ENCODE measurements around the gene OR51B5.
"Not testable (repeated sequence)": the region's sequence is repeated elsewhere in the genome, so short reads cannot be mapped to it uniquely, and the experiment has no call there.

Gene OR51B5

DNA sequence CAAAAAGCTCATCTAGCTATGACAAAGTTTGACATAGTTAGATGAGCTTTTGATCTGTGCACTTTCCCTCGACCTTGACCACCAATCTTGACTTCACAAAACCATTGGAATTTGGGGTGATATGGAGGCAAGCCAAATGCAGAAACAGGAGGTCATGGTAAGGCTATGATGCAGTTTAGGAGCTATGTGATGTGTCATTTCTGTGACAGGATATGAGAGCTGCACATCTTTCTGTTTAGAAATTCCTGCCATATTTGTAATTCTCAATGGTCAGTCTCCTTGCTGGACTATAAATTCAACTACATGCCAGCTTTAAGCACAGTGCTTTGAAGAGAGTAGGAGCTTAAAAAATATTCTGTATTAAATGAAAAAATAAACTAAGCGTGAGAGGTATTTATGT lies 20.9 kb upstream of the OR51B5 start:
- no peaks in the 10 kb centered on the region for H3K4me1 ChIP-seq (ENCODE audit: control insufficient read depth, insufficient read depth, low read length)
- no peaks in the 10 kb centered on the region for H3K9me3 ChIP-seq (ENCODE audit: control insufficient read depth, insufficient read depth, low read length)
- WGBS (ENCODE audit: insufficient coverage, insufficient read length): no CpG with 5 or more reads among the region's 2 CpGs
- no peak for DNase-seq (ENCODE audit: low read depth, low spot score)
- H3K4me3 ChIP-seq (ENCODE audit: low read length): no peak overlapping the region
- no peak overlapping the region for H3K27ac ChIP-seq (ENCODE audit: low read length)
- H3K27me3 ChIP-seq (ENCODE audit: control insufficient read depth, insufficient read depth, low read length): no peaks in the 10 kb centered on the region
- no peaks in the 10 kb centered on the region for H3K36me3 ChIP-seq (ENCODE audit: control insufficient read depth, insufficient read depth, low read length)

DNA sequence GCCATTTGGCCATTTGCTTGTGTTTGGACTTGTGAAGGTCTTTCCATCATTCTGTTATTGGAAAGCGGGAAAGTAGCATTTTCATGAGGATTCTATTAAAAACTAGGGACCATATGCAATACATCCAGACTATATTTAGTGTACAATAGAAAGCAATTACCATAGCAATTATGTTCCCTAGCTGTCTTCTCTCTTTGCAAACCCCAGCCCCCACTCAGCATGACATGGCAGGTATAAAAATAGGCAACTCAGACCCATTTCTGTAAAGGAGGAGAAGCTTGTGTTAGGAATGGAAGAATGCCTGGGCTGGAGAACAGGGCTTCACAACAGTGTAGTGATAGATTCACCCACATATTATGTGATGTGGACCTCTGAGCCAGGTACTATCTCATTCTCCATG lies 20.4 kb upstream of the OR51B5 start:
- H3K27me3 ChIP-seq (ENCODE audit: control insufficient read depth, insufficient read depth, low read length): no peaks in the 10 kb centered on the region
- H3K9me3 ChIP-seq (ENCODE audit: control insufficient read depth, insufficient read depth, low read length): no peaks in the 10 kb centered on the region
- no peaks in the 10 kb centered on the region for H3K36me3 ChIP-seq (ENCODE audit: control insufficient read depth, insufficient read depth, low read length)
- no CpG with 5 or more reads among the region's 1 CpG for WGBS (ENCODE audit: insufficient coverage, insufficient read length)
- DNase-seq (ENCODE audit: low read depth, low spot score): no peak
- no peak overlapping the region for H3K27ac ChIP-seq (ENCODE audit: low read length)
- H3K4me1 ChIP-seq (ENCODE audit: control insufficient read depth, insufficient read depth, low read length): no peaks in the 10 kb centered on the region
- H3K4me3 ChIP-seq (ENCODE audit: low read length): no peak overlapping the region

DNA sequence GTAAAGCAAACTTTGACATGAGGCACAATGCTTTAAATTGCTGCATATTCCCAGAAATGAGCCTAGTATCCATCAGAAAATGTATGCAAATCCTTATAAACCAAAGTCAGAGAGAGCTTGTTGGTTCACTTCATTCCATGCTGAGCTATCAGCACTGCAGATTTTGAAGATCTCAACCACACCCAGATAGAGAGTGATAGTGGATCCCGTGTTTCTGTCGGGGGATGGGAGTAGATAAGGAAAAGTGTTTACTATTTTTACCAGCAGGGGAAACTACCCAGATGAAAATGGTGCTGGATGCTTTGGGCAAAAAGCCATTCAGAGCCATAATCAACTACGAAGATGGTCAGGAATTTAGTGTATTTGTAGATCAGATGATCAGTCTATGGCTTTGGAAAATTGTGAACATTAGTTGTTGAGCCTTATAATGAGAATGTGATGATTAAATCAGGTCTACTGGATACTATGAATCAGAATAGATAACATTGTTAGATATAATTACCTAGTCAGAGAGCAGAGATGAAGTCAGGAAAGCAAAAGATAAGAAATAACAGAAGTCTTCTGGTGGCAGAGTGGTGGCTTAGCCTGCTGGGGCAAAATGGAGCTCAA lies 18.8 kb upstream of the OR51B5 start:
- no peak for DNase-seq (ENCODE audit: low read depth, low spot score)
- no peaks in the 10 kb centered on the region for H3K9me3 ChIP-seq (ENCODE audit: control insufficient read depth, insufficient read depth, low read length)
- no CpG with 5 or more reads among the region's 3 CpGs for WGBS (ENCODE audit: insufficient coverage, insufficient read length)
- no peaks in the 10 kb centered on the region for H3K4me1 ChIP-seq (ENCODE audit: control insufficient read depth, insufficient read depth, low read length)
- H3K4me3 ChIP-seq (ENCODE audit: low read length): no peak overlapping the region
- no peaks in the 10 kb centered on the region for H3K27me3 ChIP-seq (ENCODE audit: control insufficient read depth, insufficient read depth, low read length)
- H3K36me3 ChIP-seq (ENCODE audit: control insufficient read depth, insufficient read depth, low read length): no peaks in the 10 kb centered on the region
- H3K27ac ChIP-seq (ENCODE audit: low read length): no peak overlapping the region

DNA sequence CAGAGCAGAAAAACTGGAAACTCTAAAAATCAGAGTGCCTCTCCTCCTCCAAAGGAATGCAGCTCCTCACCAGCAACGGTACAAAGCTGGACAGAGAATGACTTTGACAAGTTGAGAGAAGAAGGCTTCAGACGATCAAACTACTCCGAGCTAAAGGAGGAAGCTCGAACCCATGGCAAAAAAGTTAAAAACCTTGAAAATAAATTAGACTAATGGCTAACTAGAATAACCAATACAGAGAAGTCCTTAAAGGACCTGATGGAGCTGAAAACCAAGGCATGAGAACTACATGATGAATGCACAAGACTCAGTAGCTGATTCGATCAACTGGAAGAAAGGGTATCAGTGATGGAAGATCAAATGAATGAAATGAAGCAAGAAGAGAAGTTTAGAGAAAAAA lies 12.7 kb upstream of the OR51B5 start:
- not testable (repeated sequence) for H3K4me1 ChIP-seq (ENCODE audit: control insufficient read depth, insufficient read depth, low read length); H3K27ac ChIP-seq (ENCODE audit: low read length); H3K4me3 ChIP-seq (ENCODE audit: low read length); H3K9me3 ChIP-seq (ENCODE audit: control insufficient read depth, insufficient read depth, low read length); DNase-seq (ENCODE audit: low read depth, low spot score); H3K36me3 ChIP-seq (ENCODE audit: control insufficient read depth, insufficient read depth, low read length); H3K27me3 ChIP-seq (ENCODE audit: control insufficient read depth, insufficient read depth, low read length)
- no CpG with 5 or more reads among the region's 5 CpGs for WGBS (ENCODE audit: insufficient coverage, insufficient read length)

- Histone ChIP-seq H3K9me3 (ENCODE audit: control insufficient read depth, insufficient read depth, low read length) (no peaks in the 10 kb centered on the region), H3K27me3 (ENCODE audit: control insufficient read depth, insufficient read depth, low read length) (no peaks in the 10 kb centered on the region), H3K4me1 (ENCODE audit: control insufficient read depth, insufficient read depth, low read length) (no peaks in the 10 kb centered on the region), H3K4me3 (ENCODE audit: low read length) (no peak within 1 kb of the TSS), H3K27ac (ENCODE audit: low read length) (no peak within 1 kb of the TSS), H3K36me3 (ENCODE audit: control insufficient read depth, insufficient read depth, low read length) (no peaks in the 10 kb centered on the region)
- WGBS (ENCODE audit: insufficient coverage, insufficient read length): 100% methylated on average over 1 of the region's 1 CpG
- no peak for DNase-seq (ENCODE audit: low read depth, low spot score)
Measured at GRCh38 chr11:5351208-5351607, 7.9 kb upstream of the OR51B5 start, which contains the start of gene OR51B6. Gene OR51B6, plus strand, starts transcription at chr11:5351508. Its CDS starts 0 bp downstream, at chr11:5351508.

- no CpG with 5 or more reads among the region's 1 CpG for WGBS (ENCODE audit: insufficient coverage, insufficient read length)
- no peak for DNase-seq (ENCODE audit: low read depth, low spot score)
Measured at GRCh38 chr11:5349550-5349949, 6.2 kb upstream of the OR51B5 start.

GRCh38 chr11:5348551-5349194 lies 5.3 kb upstream of the OR51B5 start:
- no CpG with 5 or more reads among the region's 3 CpGs for WGBS (ENCODE audit: insufficient coverage, insufficient read length)

More at GRCh38 chr11:5349550-5349949, 6.2 kb upstream of the OR51B5 start:
- Histone ChIP-seq H3K4me1 (ENCODE audit: control insufficient read depth, insufficient read depth, low read length) (no peaks in the 10 kb centered on the region), H3K9me3 (ENCODE audit: control insufficient read depth, insufficient read depth, low read length) (no peaks in the 10 kb centered on the region), H3K36me3 (ENCODE audit: control insufficient read depth, insufficient read depth, low read length) (no peaks in the 10 kb centered on the region), H3K27ac (ENCODE audit: low read length) (no peak overlapping the region), H3K4me3 (ENCODE audit: low read length) (no peak overlapping the region), H3K27me3 (ENCODE audit: control insufficient read depth, insufficient read depth, low read length) (no peaks in the 10 kb centered on the region)

DNA sequence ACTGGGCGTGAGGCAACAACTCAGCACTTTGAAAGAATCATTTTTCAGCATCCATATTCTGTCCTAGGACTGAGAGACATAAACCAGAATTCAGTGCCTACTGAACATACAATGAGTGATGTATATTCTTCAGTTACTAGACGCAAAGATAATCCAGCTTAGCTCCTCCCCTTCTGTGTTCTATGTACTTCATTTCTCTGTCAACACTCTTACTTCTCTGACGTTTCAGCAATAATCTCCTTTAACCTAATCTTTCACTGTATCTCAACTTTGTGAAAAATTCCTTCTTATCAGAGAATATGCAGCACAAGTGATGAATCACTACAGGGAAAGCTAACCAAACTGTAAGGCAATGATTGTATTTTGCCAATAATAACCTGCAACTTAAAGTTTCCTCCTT lies 2.5 kb upstream of the OR51B5 start:
- Histone ChIP-seq H3K4me1 (ENCODE audit: control insufficient read depth, insufficient read depth, low read length) (no peaks in the 10 kb centered on the region), H3K27me3 (ENCODE audit: control insufficient read depth, insufficient read depth, low read length) (no peaks in the 10 kb centered on the region), H3K27ac (ENCODE audit: low read length) (no peak overlapping the region), H3K9me3 (ENCODE audit: control insufficient read depth, insufficient read depth, low read length) (no peaks in the 10 kb centered on the region), H3K36me3 (ENCODE audit: control insufficient read depth, insufficient read depth, low read length) (no peaks in the 10 kb centered on the region), H3K4me3 (ENCODE audit: low read length) (no peak overlapping the region)
- WGBS (ENCODE audit: insufficient coverage, insufficient read length): 100% methylated on average over 1 of the region's 3 CpGs
- DNase-seq (ENCODE audit: low read depth, low spot score): no peak

More at GRCh38 chr11:5348551-5349194, 5.3 kb upstream of the OR51B5 start:
- Histone ChIP-seq H3K27ac (ENCODE audit: low read length) (no peak overlapping the region), H3K9me3 (ENCODE audit: control insufficient read depth, insufficient read depth, low read length) (no peaks in the 10 kb centered on the region), H3K27me3 (ENCODE audit: control insufficient read depth, insufficient read depth, low read length) (no peaks in the 10 kb centered on the region), H3K4me3 (ENCODE audit: low read length) (no peak overlapping the region), H3K36me3 (ENCODE audit: control insufficient read depth, insufficient read depth, low read length) (no peaks in the 10 kb centered on the region), H3K4me1 (ENCODE audit: control insufficient read depth, insufficient read depth, low read length) (no peaks in the 10 kb centered on the region)
- DNase-seq (ENCODE audit: low read depth, low spot score): no peak

GRCh38 chr11:5339771-5340322 lies 3.5 kb downstream of the OR51B5 start:
- no peaks in the 10 kb centered on the region for H3K4me1 ChIP-seq (ENCODE audit: control insufficient read depth, insufficient read depth, low read length)
- WGBS (ENCODE audit: insufficient coverage, insufficient read length): no CpG with 5 or more reads among the region's 1 CpG
- H3K36me3 ChIP-seq (ENCODE audit: control insufficient read depth, insufficient read depth, low read length): no peaks in the 10 kb centered on the region
- no peak overlapping the region for H3K4me3 ChIP-seq (ENCODE audit: low read length)
- no peaks in the 10 kb centered on the region for H3K27me3 ChIP-seq (ENCODE audit: control insufficient read depth, insufficient read depth, low read length)
- H3K9me3 ChIP-seq (ENCODE audit: control insufficient read depth, insufficient read depth, low read length): no peaks in the 10 kb centered on the region
- no peak overlapping the region for H3K27ac ChIP-seq (ENCODE audit: low read length)
- no peak for DNase-seq (ENCODE audit: low read depth, low spot score)

- H3K27ac ChIP-seq (ENCODE audit: low read length); DNase-seq (ENCODE audit: low read depth, low spot score); H3K36me3 ChIP-seq (ENCODE audit: control insufficient read depth, insufficient read depth, low read length); H3K9me3 ChIP-seq (ENCODE audit: control insufficient read depth, insufficient read depth, low read length); H3K27me3 ChIP-seq (ENCODE audit: control insufficient read depth, insufficient read depth, low read length); H3K4me1 ChIP-seq (ENCODE audit: control insufficient read depth, insufficient read depth, low read length); H3K4me3 ChIP-seq (ENCODE audit: low read length): not testable (repeated sequence)
- WGBS (ENCODE audit: insufficient coverage, insufficient read length): no CpG with 5 or more reads among the region's 1 CpG
Measured at GRCh38 chr11:5337253-5337652, 6.1 kb downstream of the OR51B5 start.

DNA sequence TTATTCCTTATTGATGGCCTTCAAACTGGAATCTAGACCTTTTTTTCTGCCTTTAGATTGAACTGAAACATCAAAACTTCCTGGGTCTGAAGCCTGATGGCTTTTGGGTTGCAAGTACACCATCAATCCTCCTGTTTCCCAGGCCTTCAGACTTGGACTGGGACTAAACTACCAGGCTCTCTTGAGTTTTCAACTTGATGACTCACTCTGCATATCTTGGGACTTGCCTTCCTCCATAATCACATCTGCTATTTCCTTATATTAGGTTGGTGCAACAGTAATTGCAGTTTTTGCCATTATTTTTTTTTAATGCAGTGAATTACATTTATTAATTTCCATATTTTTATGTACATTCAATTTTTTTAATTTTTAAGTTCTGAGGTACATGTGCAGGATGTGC lies 7.0 kb downstream of the OR51B5 start:
- Histone ChIP-seq H3K9me3 (ENCODE audit: control insufficient read depth, insufficient read depth, low read length) (no peaks in the 10 kb centered on the region), H3K4me1 (ENCODE audit: control insufficient read depth, insufficient read depth, low read length) (no peaks in the 10 kb centered on the region)
- DNase-seq (ENCODE audit: low read depth, low spot score): no peak

More for the DNA sequence above, 7.0 kb downstream of the OR51B5 start:
- no peak overlapping the region for H3K27ac ChIP-seq (ENCODE audit: low read length)
- H3K36me3 ChIP-seq (ENCODE audit: control insufficient read depth, insufficient read depth, low read length): no peaks in the 10 kb centered on the region
- H3K4me3 ChIP-seq (ENCODE audit: low read length): no peak overlapping the region
- no peaks in the 10 kb centered on the region for H3K27me3 ChIP-seq (ENCODE audit: control insufficient read depth, insufficient read depth, low read length)
